Astrocyte (in vitro differentiated cells and primary cell): Measurements from ENCODE around the gene OR2D3. TPM values are rescaled to one million over a fixed set of nuclear protein-coding genes. Genes with fewer than 3 reads are reported as not detected.
A peak's percentile ranks its signal among the peaks of the same experiment; 100 is the strongest.

Source experiments
- DNase-seq: peaks from one replicate; pipeline ENCODE4 v3.0.0-alpha.2; 2010; ENCODE audit warnings: low read depth
- FAIRE-seq: peaks from 2 replicates; lab custom pipeline; 2011; peaks lifted over from hg19 to GRCh38; lab: Jason Lieb, UNC
- H2AFZ ChIP-seq: 2 replicates; pipeline ENCODE4 v1.6.0; 2012; ENCODE audit warnings: low read depth, low read length, inconsistent platforms
- H3K27ac ChIP-seq: 2 replicates; pipeline ENCODE4 v1.5.1; 2011; ENCODE audit warnings: low read depth, low read length, inconsistent platforms
- H3K27me3 ChIP-seq: 2 replicates; pipeline ENCODE4 v1.6.0; 2011; ENCODE audit warnings: low read length, inconsistent platforms; ENCODE audit not compliant: insufficient read depth
- H3K36me3 ChIP-seq: 2 replicates; pipeline ENCODE4 v1.5.1; 2011; ENCODE audit warnings: low read length, inconsistent platforms; ENCODE audit not compliant: insufficient read depth
- H3K4me1 ChIP-seq: 2 replicates; pipeline ENCODE4 v1.5.1; 2011; ENCODE audit warnings: low read length, inconsistent platforms; ENCODE audit not compliant: insufficient read depth
- H3K4me2 ChIP-seq: 2 replicates; pipeline ENCODE4 v1.6.0; 2012; ENCODE audit warnings: low read length, inconsistent platforms
- H3K4me3 ChIP-seq: 2 replicates; pipeline ENCODE4 v1.5.1; 2011; ENCODE audit warnings: low read depth, mild to moderate bottlenecking, low read length, inconsistent platforms; ENCODE audit not compliant: insufficient read depth
- H3K79me2 ChIP-seq: 2 replicates; pipeline ENCODE4 v1.6.0; 2012; ENCODE audit warnings: mild to moderate bottlenecking, low read length, inconsistent platforms; ENCODE audit not compliant: insufficient read depth
- H3K9ac ChIP-seq: 2 replicates; pipeline ENCODE4 v1.6.0; 2012; ENCODE audit warnings: mild to moderate bottlenecking, low read length, inconsistent platforms
- H3K9me3 ChIP-seq: 2 replicates; pipeline ENCODE4 v1.5.1; 2012; ENCODE audit warnings: low read depth, mild to moderate bottlenecking, low read length, inconsistent platforms; ENCODE audit not compliant: insufficient read depth
- H4K20me1 ChIP-seq: 2 replicates; pipeline ENCODE4 v1.6.0; 2012; ENCODE audit warnings: low read length, inconsistent platforms; ENCODE audit not compliant: insufficient read depth
- H3K27ac Mint-ChIP-seq: one replicate; pipeline ENCODE4 v1.8.0; 2021; ENCODE audit warnings: mild to moderate bottlenecking, mixed read lengths; ENCODE audit not compliant: unreplicated experiment
- H3K27me3 Mint-ChIP-seq: one replicate; pipeline ENCODE4 v1.8.0; 2021; ENCODE audit warnings: low read depth, mixed read lengths; ENCODE audit not compliant: unreplicated experiment
- H3K36me3 Mint-ChIP-seq: one replicate; pipeline ENCODE4 v1.8.0; 2021; ENCODE audit warnings: low read depth, mixed read lengths; ENCODE audit not compliant: unreplicated experiment
- H3K4me1 Mint-ChIP-seq: one replicate; pipeline ENCODE4 v1.8.0; 2021; ENCODE audit warnings: low read depth, mixed read lengths; ENCODE audit not compliant: unreplicated experiment
- H3K4me3 Mint-ChIP-seq: one replicate; pipeline ENCODE4 v1.8.0; 2021; ENCODE audit warnings: mild to moderate bottlenecking, moderate library complexity, mixed read lengths; ENCODE audit not compliant: unreplicated experiment
- H3K9me3 Mint-ChIP-seq: one replicate; pipeline ENCODE4 v1.8.0; 2021; ENCODE audit warnings: mild to moderate bottlenecking, mixed read lengths; ENCODE audit not compliant: unreplicated experiment
- EZH2 ChIP-seq: IDR thresholded peaks from 2 replicates; pipeline ENCODE4 v1.6.1; 2012; ENCODE audit warnings: mild to moderate bottlenecking, low read length, inconsistent platforms; ENCODE audit not compliant: insufficient read depth
- total RNA-seq: library from RNA; stranded (reverse); gene quantifications from 2 replicates; pipeline ENCODE4 v1.2.1, GENCODE V29; 2021
- TF ChIP-seq, protein P1 (sequence below): IDR thresholded peaks from 2 replicates; pipeline ENCODE4 v1.5.1; 2011; ENCODE audit warnings: low read depth, mild to moderate bottlenecking, inconsistent platforms, low read length, moderate library complexity; ENCODE audit not compliant: insufficient read depth

The OR2D3 gene
- total RNA-seq, 1 donor from 2014 or later = not detected

DNA sequence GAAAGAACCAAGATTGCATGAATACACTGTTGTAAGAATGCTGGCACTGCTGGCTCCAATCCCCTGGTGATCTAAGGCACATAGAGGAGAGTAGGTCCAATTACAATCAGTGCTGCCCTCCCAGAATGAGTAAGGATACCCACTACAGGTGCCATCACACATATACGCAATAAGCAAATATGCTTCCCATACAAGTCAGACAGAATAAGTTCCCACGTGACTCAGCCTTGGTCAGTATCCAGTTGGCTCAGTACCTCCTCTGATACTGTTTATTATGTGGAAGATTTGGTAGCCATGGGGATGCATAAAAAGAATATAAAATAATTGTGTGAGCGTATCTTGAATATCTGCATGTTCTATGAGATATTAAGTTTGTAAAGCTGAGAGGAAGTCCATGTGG lies 8.9 kb upstream of the OR2D3 start:
- H3K4me3 ChIP-seq = no peak overlapping the region
- no peaks in the 10 kb centered on the region for H3K4me1 ChIP-seq
- TF ChIP-seq EZH2 = no peak
- TF ChIP-seq, protein P1, sequence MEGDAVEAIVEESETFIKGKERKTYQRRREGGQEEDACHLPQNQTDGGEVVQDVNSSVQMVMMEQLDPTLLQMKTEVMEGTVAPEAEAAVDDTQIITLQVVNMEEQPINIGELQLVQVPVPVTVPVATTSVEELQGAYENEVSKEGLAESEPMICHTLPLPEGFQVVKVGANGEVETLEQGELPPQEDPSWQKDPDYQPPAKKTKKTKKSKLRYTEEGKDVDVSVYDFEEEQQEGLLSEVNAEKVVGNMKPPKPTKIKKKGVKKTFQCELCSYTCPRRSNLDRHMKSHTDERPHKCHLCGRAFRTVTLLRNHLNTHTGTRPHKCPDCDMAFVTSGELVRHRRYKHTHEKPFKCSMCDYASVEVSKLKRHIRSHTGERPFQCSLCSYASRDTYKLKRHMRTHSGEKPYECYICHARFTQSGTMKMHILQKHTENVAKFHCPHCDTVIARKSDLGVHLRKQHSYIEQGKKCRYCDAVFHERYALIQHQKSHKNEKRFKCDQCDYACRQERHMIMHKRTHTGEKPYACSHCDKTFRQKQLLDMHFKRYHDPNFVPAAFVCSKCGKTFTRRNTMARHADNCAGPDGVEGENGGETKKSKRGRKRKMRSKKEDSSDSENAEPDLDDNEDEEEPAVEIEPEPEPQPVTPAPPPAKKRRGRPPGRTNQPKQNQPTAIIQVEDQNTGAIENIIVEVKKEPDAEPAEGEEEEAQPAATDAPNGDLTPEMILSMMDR = no peak
- H3K9me3 Mint-ChIP-seq = no peaks in the 10 kb centered on the region
- no peaks in the 10 kb centered on the region for H4K20me1 ChIP-seq
- DNase-seq (peak; percentile 14), FAIRE-seq (no peak)
- no peak overlapping the region for H3K9ac ChIP-seq
- no peaks in the 10 kb centered on the region for H3K4me1 Mint-ChIP-seq
- H3K27me3 Mint-ChIP-seq = no peaks in the 10 kb centered on the region
- H3K27ac Mint-ChIP-seq = no peak overlapping the region
- H3K4me2 ChIP-seq = no peak overlapping the region
- H3K36me3 ChIP-seq = no peaks in the 10 kb centered on the region
- H3K27me3 ChIP-seq = no peaks in the 10 kb centered on the region
- no peaks in the 10 kb centered on the region for H3K9me3 ChIP-seq
- no peak overlapping the region for H3K27ac ChIP-seq
- no peak overlapping the region for H3K4me3 Mint-ChIP-seq
- H2AFZ ChIP-seq = no peak overlapping the region
- H3K79me2 ChIP-seq = no peaks in the 10 kb centered on the region
- no peaks in the 10 kb centered on the region for H3K36me3 Mint-ChIP-seq

DNA sequence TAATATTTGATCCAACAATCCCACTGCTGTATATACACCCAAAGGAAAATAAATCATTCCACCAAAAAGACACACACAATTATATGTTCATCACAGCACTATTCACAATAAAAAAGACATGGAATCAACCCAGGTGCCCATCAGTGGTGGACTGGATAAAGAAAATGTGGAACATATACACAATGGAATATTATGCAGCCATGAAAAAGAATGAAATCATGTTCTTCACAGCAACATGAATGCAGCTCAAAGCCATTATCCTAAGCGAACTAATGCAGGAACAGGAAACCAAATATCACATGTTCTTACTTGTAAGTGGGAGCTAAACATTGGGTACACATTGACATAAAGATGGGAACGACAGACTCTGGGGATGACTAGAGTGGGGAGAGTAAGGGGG lies 1.1 kb upstream of the OR2D3 start:
- DNase-seq (no peak), FAIRE-seq (no peak)
- Mint-ChIP-seq H3K27me3 (no peaks in the 10 kb centered on the region), H3K4me1 (no peaks in the 10 kb centered on the region), H3K9me3 (no peaks in the 10 kb centered on the region), H3K36me3 (no peaks in the 10 kb centered on the region), H3K27ac (no peak overlapping the region), H3K4me3 (no peak overlapping the region)
- H3K27ac ChIP-seq = no peak overlapping the region
- TF ChIP-seq EZH2 = no peak
- TF ChIP-seq, protein P1 = no peak
- no peak overlapping the region for H2AFZ ChIP-seq
- no peaks in the 10 kb centered on the region for H3K36me3 ChIP-seq
- no peak overlapping the region for H3K4me3 ChIP-seq
- no peaks in the 10 kb centered on the region for H3K4me1 ChIP-seq
- no peaks in the 10 kb centered on the region for H3K9me3 ChIP-seq
- no peak overlapping the region for H3K4me2 ChIP-seq
- H4K20me1 ChIP-seq = no peaks in the 10 kb centered on the region
- no peaks in the 10 kb centered on the region for H3K79me2 ChIP-seq
- no peaks in the 10 kb centered on the region for H3K27me3 ChIP-seq
- H3K9ac ChIP-seq = no peak overlapping the region

DNA sequence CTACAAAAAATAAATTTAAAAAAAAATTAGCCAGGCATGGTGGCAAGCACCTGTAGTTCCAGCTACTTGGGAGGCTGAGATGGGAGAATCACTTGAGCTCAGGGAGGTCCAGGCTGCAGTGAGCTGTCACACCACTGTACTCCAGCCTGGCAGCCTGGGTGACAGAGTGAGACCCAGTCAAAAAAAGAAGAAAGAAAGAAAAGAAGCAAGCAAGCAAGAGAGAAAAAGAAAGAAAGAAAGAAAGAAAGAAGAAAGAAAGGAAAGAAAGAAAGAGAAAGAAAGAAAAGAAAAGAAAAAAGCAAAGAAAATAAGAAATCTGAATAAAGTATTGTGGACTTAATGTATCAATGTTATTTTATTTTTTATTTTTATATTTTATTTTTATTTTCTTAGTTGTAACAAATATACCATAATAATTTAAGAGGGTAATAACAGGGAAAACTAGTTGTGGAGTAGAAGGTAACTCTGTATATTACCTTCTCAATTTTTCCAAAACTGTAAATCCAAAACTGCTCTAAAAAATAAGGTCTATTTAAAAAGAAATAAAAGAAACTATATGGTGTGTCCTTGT lies 4.3 kb downstream of the OR2D3 start:
- Mint-ChIP-seq H3K27me3 (no peaks in the 10 kb centered on the region), H3K4me3 (peak overlapping the region; percentile 97), H3K36me3 (no peaks in the 10 kb centered on the region), H3K27ac (no peak overlapping the region), H3K4me1 (peaks cover 2% of the 10 kb centered on the region), H3K9me3 (no peaks in the 10 kb centered on the region)
- no peaks in the 10 kb centered on the region for H4K20me1 ChIP-seq
- H3K27ac ChIP-seq = no peak overlapping the region
- no peak overlapping the region for H3K4me3 ChIP-seq
- H3K9me3 ChIP-seq = no peaks in the 10 kb centered on the region
- H3K36me3 ChIP-seq = no peaks in the 10 kb centered on the region
- peak overlapping the region; percentile 99 for H2AFZ ChIP-seq
- no peaks in the 10 kb centered on the region for H3K27me3 ChIP-seq
- no peak for FAIRE-seq
- DNase-seq = no peak
- peaks cover 6% of the 10 kb centered on the region for H3K79me2 ChIP-seq
- TF ChIP-seq EZH2 = no peak
- TF ChIP-seq, protein P1 = no peak
- no peak overlapping the region for H3K4me2 ChIP-seq
- H3K4me1 ChIP-seq = peaks cover 12% of the 10 kb centered on the region
- H3K9ac ChIP-seq = no peak overlapping the region
